GM12801 (cell line): Measurements from ENCODE around the gene CACNA1E.

Source experiments
- CTCF ChIP-seq: IDR thresholded peaks from one replicate; pipeline ENCODE4 v1.5.1; 2011; ENCODE audit warnings: control low read depth; ENCODE audit not compliant: insufficient read length; ENCODE audit errors: extremely low read depth

The CACNA1E gene

GRCh38 chr1:181812208-181812607 is 328.9 kb downstream of the CACNA1E start:
- no peak for TF ChIP-seq CTCF

GRCh38 chr1:181813266-181813665 is 329.9 kb downstream of the CACNA1E start:
- no peak for TF ChIP-seq CTCF

- no peak for TF ChIP-seq CTCF
Measured at GRCh38 chr1:181816608-181817007, 333.3 kb downstream of the CACNA1E start.

GRCh38 chr1:181817091-181817490 is 333.8 kb downstream of the CACNA1E start:
- TF ChIP-seq CTCF, result no peak

GRCh38 chr1:181818459-181818858 is 335.1 kb downstream of the CACNA1E start:
- no peak for TF ChIP-seq CTCF

- no peak for TF ChIP-seq CTCF
Measured at GRCh38 chr1:181818943-181819342, 335.6 kb downstream of the CACNA1E start.

GRCh38 chr1:181821701-181822100 is 338.4 kb downstream of the CACNA1E start:
- no peak for TF ChIP-seq CTCF
